ENCODE measurements around the gene CPLX1.
A peak's percentile ranks its signal among the peaks of the same experiment; 100 is the strongest.

CPLX1 gene

DNA sequence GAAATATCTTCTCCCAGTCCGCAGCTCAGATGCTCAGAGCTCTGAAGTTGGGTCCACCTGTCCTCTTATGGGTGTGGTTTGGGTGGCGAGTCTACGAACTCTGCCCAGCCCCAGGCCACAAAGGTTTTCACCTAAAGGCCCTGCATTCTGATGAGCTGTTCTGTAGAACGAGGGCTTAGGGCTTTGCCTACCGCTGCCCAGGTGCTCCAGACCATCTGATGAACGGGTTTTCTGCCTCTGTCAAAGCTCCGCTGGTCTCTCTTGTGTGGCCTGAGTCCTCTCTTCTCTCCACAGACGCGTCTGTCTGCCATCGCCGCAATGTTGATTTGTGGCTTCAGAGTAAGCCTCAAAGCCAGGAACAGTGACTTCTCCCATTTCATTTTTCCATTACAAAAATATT lies 28.4 kb upstream of the CPLX1 start:
- no peak for DNase-seq (ENCODE audit: low read depth)

DNA sequence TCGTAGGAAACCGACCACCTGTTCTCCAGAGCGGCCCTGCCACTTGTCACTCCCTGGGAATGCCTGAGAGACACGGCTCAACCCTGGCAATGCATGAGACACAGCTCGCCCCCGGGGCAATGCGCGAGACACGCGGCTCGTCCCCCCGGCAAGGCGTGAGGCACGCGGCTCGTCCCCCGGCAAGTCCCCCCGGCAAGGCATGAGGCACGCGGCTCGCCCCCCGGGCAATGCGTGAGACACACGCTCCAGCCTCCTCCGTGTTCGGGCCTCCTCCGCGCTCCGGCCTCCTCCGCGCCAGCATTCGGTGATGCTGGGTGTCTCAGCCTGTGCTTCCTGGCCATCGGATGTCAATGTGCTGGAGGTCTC lies 27.5 kb upstream of the CPLX1 start:
- DNase-seq (ENCODE audit: low read depth), result no peak

GRCh38 chr4:851701-852430 lies 25.9 kb upstream of the CPLX1 start:
- no peak for DNase-seq (ENCODE audit: low read depth)

DNA sequence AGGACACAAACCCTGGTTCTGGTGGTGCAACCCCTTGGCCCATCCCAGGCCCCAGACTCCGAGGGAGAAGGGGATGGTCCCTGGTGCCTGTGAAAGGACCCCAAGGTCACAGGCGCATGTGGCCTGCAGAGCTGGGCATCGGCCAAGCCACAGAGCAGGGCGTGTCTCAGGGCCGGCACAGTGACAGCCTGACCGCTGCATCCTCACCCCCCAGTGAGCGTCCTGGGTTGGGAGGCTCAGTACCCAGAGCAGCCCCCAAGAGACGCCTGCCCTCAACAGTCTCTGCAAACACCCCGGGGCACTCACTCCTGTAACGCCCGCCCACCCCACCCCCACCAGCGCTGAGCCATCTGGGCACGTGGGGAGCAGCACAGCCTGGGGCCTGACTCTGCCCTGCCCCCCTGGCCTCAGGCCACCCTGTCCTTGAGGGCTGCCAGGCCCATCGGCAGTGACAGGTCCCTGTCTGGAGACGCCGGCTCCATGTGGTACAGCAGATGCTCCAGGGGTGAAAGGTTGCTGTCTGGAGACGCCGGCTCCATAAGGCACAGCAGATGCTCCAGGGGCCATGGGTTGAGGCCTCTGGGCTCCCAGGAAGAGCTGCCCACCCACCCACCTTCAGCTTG lies 24.5 kb upstream of the CPLX1 start:
- no peak for DNase-seq (ENCODE audit: low read depth)

GRCh38 chr4:849478-850175 lies 23.7 kb upstream of the CPLX1 start:
- no peak for DNase-seq (ENCODE audit: low read depth)

GRCh38 chr4:848803-849477 lies 23.0 kb upstream of the CPLX1 start:
- DNase-seq (ENCODE audit: low read depth), result no peak

GRCh38 chr4:848307-848691 lies 22.4 kb upstream of the CPLX1 start:
- no peak for DNase-seq (ENCODE audit: low read depth)

DNA sequence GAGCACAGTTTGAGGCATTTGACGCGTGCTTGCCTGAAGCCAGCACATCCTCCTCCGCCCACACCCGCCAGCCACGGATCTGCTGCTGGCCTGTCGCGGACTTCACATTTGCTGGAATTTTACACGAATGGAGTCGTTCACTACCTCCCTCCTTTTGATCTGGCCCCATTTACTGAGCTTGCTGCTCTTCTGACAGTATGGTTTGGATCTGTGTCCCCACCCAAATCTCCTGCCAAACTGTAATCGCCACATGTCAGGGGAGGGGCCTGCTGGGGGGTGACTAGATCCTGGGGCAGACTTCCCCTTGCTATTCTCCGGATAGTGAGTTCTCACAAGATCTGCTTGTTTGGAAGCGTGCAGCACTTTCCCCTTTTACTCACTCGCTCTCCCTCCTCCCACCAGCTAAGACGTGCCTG lies 19.9 kb upstream of the CPLX1 start:
- peak; percentile 54 for DNase-seq (ENCODE audit: low read depth)

GRCh38 chr4:845233-845835 lies 19.4 kb upstream of the CPLX1 start:
- peak; percentile 75 for DNase-seq (ENCODE audit: low read depth)

DNA sequence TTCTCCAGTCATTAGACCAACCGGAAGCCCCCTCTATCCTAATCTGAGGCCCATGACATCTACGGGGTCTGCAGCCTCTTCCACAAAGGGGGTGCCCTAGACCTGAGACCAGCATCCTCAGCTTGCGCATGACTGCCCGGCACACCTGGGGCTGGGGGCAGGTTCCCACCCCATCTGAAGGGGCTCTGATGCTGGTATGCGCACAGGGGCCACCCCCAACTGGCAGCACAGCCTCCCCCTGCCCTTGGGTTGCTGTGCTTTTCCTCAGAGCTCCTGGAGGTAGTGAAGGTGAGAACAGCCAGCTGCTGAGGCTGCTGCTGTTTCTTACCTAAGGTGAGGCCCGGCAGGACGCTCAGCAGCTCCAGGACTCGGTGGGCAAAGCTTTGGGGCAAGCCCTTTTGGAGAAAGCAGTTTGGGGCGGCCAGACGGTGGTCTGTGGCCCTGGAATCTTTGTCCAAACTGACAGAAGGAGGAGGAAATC lies 18.9 kb upstream of the CPLX1 start:
- DNase-seq (ENCODE audit: low read depth), result no peak

- no peak for DNase-seq (ENCODE audit: low read depth)
Measured at GRCh38 chr4:839675-840443, 13.9 kb upstream of the CPLX1 start.

DNA sequence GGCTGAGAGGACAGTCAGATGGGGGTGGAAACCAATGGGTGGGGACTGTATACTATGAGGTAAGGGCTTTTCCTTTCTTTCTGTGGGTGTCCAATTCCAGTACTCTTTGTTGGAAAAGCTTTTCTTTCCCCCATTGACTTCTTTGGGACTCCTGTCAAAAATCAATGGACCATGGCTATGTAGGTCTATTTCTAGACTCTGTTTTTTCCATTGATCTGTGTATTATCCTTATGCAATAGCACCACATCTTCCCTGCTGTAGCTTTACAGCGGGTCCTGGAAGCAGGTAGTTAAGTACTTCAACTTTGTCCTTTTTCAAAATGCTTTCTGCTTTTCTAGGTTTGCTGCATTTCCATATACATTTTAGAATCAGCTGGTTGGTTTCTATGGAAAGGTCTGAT lies 11.8 kb upstream of the CPLX1 start:
- no peak for DNase-seq (ENCODE audit: low read depth)

- no peak for DNase-seq (ENCODE audit: low read depth)
Measured at GRCh38 chr4:836750-837301, 10.9 kb upstream of the CPLX1 start.

DNA sequence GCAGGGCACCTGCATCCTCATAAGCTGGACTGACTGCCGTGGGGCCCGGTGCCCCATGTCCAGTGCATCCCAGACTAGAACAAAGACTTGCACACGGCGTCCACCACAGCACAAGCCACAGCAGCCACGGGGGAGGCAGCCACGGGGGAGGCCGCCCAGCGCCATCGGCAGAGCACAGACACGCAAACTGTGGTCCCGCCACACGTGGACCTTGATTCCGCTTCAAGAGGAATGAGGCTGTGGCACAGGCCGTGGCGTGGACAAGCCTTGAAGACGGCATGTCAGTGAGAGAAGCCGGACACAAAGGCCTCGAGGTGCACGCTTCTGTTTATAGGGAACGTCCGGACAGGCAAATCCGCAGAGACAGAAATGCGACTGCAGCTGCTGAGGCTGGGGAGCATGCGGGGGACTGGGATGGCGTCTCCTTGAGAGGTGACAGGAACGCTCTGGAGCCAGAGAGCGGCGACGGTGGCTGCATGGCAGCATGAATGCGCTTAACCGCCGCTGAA lies 10.1 kb upstream of the CPLX1 start:
- no peak for DNase-seq (ENCODE audit: low read depth)

- no peak for DNase-seq (ENCODE audit: low read depth)
Measured at GRCh38 chr4:835148-836002, 9.4 kb upstream of the CPLX1 start.

DNA sequence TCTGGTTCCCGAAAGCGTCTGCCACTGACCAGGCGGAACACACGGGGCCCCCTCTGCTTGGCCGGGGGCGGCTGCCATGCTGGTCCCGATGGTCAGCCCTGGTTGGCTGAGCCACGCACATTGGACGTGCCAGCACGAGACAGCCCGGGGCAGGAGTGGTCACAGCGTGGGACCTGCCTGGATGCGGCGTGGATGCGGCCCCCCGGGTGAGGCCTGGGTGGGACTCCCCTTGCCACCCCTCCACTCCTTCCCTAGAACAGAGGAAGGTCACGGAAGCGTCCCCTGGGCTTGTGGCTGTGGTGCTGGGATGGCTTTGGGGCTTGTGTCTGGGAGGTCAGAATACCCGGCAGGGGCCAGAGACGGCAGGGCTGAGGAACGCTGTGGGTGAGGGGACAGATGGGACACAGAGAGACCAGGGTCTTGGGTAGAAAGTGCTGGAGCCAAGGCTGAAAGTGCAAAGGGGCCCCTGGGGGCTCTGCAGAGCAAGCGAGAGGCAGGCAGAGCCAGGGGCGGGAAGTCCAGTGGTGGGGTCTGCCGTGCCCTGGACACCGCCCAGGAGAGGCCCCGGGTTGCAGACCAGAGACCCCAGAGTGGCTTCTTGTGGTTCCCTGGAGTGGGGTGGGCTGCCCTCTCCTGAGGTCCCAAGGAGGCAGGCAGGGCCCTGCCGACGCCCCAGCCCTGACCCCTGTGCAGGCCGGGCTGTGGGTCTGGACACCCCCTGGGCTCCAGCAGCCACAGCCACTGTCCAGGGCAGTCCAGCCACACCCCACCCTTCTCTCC lies 8.6 kb upstream of the CPLX1 start:
- DNase-seq (ENCODE audit: low read depth), result no peak

- DNase-seq (ENCODE audit: low read depth), result no peak
Measured at GRCh38 chr4:833731-834367, 7.9 kb upstream of the CPLX1 start.

DNA sequence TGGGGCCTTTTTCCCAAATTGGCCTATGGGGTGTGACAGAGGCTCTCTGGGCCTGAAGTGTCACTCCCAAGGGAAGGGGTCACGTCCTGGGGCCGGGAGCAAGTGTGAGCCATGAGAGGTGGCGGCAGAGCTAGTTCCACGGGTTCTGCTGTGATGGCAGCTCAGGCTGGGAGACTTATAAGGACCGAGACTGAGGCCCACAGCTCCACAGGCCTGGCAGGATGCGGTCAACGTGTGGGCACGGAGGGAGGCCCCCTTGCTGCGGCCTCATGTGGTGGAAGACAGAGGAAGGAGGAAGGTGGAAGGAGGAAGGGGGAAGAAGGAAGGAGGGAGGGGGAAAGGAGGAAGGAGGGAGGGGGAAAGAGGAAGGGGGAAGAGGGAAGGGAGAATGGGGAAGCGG lies 7.2 kb upstream of the CPLX1 start:
- no peak for DNase-seq (ENCODE audit: low read depth)

- no peak for DNase-seq (ENCODE audit: low read depth)
Measured at GRCh38 chr4:832536-832935, 6.6 kb upstream of the CPLX1 start.

All from EH (cell line).